ENCODE results near the gene SEC24D.

SEC24D gene

GRCh38 chr4:118684873-118685811 lies 150.8 kb downstream of the SEC24D start, which contains the start of gene METTL14:
METTL14 (plus strand) TSS chr4:118685392; CDS start chr4:118685535, 143 bp downstream.
- DNase-seq = peak; percentile 96

GRCh38 chr4:118683513-118683912 lies 152.4 kb downstream of the SEC24D start:
- DNase-seq = no peak

- no peak for DNase-seq
Observed at GRCh38 chr4:118682928-118683327, 153.0 kb downstream of the SEC24D start.

- no peak for DNase-seq
Observed at GRCh38 chr4:118680808-118681207, 155.1 kb downstream of the SEC24D start.

- DNase-seq = no peak
Observed at GRCh38 chr4:118676128-118676527, 159.8 kb downstream of the SEC24D start.

All from right hindlimb (tissue), 1 donor.